ENCODE data around the gene FGR. TPM values are rescaled to one million over a fixed set of nuclear protein-coding genes. Genes with fewer than 3 reads are reported as not detected.

Gene FGR
- total and polyA plus RNA-seq, 2 donors (not counting 1 experiment from before 2014, with no cell fraction given), result 57.0 to 295 TPM

- peaks cover 26% of the 10 kb centered on the region for H3K4me1 Mint-ChIP-seq
- intact Hi-C loops (cut with micrococcal nuclease), result loop anchor here (1.0 kb wide), 2 partner anchors 53 to 101 kb away; partner anchors contain the start of genes FAM76A and STX12
These were observed 37.7 kb upstream of the FGR start for GRCh38 chr1:27672750-27673112.

More at GRCh38 chr1:27672750-27673112, 37.7 kb upstream of the FGR start:
- Histone ChIP-seq H3K9me3 (ENCODE audit: control extremely low read depth in 1 of 3, control insufficient read depth in 2 of 3, insufficient read depth in 1 of 3, low read length in 2 of 3) (no peaks in the 10 kb centered on the region), H2AFZ (ENCODE audit: insufficient read depth, low read depth, low read length, poor library complexity, severe bottlenecking) (peak overlapping the region; percentile 91), H3K79me2 (ENCODE audit: control insufficient read depth, insufficient read depth, low read length) (peaks cover 15% of the 10 kb centered on the region), H3K27me3 (replicated peaks in 1 of 4; ENCODE audit: control extremely low read depth in 1 of 4, control insufficient read depth in 3 of 4, insufficient read depth in 4 of 4, low read length in 3 of 4) (no peaks in the 10 kb centered on the region), H3K9ac (ENCODE audit: low read length) (peak overlapping the region; percentile 75), H3K4me2 (replicated peaks; ENCODE audit: low read depth, low read length, poor library complexity, severe bottlenecking) (peak overlapping the region; percentile 92), H3K4me1 (ENCODE audit: control insufficient read depth in 2 of 2, insufficient read depth in 2 of 2, low read length in 2 of 2) (peaks cover 14 to 24% of the 10 kb centered on the region in 2 donors), H4K20me1 (ENCODE audit: control insufficient read depth, insufficient read depth, low read length, poor library complexity, severe bottlenecking) (no peaks in the 10 kb centered on the region), H3K36me3 (replicated peaks in 1 of 2; ENCODE audit: control extremely low read depth in 1 of 2, control insufficient read depth in 1 of 2, extremely low read depth in 1 of 2, insufficient read depth in 2 of 2, low read length in 1 of 2) (no peaks in the 10 kb centered on the region), H3K27ac (ENCODE audit: low read length in 2 of 2) (peak overlapping the region; percentile 84 to 89), H3K4me3 (ENCODE audit: control extremely low read depth in 1 of 5, extremely low read depth in 1 of 5, insufficient read depth in 1 of 5, low read depth in 2 of 5, low read length in 4 of 5) (no peak overlapping the region)
- no peak for DNase-seq
- Mint-ChIP-seq H3K27ac (peak overlapping the region; percentile 97), H3K27me3 (no peaks in the 10 kb centered on the region), H3K4me3 (peak overlapping the region; percentile 93), H3K9me3 (ENCODE audit: insufficient read depth) (no peaks in the 10 kb centered on the region)
- no peak for TF ChIP-seq EZH2 (IDR thresholded peaks at IDR 0.05; ENCODE audit: borderline replicate concordance, insufficient read depth, low read depth, low read length, poor library complexity, severe bottlenecking)
- TF ChIP-seq, protein P1, sequence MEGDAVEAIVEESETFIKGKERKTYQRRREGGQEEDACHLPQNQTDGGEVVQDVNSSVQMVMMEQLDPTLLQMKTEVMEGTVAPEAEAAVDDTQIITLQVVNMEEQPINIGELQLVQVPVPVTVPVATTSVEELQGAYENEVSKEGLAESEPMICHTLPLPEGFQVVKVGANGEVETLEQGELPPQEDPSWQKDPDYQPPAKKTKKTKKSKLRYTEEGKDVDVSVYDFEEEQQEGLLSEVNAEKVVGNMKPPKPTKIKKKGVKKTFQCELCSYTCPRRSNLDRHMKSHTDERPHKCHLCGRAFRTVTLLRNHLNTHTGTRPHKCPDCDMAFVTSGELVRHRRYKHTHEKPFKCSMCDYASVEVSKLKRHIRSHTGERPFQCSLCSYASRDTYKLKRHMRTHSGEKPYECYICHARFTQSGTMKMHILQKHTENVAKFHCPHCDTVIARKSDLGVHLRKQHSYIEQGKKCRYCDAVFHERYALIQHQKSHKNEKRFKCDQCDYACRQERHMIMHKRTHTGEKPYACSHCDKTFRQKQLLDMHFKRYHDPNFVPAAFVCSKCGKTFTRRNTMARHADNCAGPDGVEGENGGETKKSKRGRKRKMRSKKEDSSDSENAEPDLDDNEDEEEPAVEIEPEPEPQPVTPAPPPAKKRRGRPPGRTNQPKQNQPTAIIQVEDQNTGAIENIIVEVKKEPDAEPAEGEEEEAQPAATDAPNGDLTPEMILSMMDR (IDR thresholded peaks at IDR 0.05), result no peak
- ChIA-PET POLR2A (interaction anchor here (0.6 to 1.4 kb wide), 3 partner anchors 48 to 664 kb away, joined by 4 to 11 read pairs (median 9); partner anchors contain the start of gene FAM76A), CTCF (interaction anchor here (1.0 to 4.1 kb wide), 13 partner anchors 10 to 375 kb away, joined by 3 to 65 read pairs (median 6); partner anchors contain the start of genes AHDC1, FAM76A and STX12)
- ATAC-seq (ENCODE audit: low read depth), result no peak
